NCI-H2081 (cell line): ENCODE results near the gene ERCC8.
A peak's percentile ranks its signal among the peaks of the same experiment; 100 is the strongest.
"Not testable (repeated sequence)": the region's sequence is repeated elsewhere in the genome, so short reads cannot be mapped to it uniquely, and the experiment has no call there.

ENCODE experiments used
- DNase-seq, 2 experiments: peaks; one replicate each; lab custom pipeline; 2025; lab: John Stamatoyannopoulos, UW

ERCC8 gene, protein sequence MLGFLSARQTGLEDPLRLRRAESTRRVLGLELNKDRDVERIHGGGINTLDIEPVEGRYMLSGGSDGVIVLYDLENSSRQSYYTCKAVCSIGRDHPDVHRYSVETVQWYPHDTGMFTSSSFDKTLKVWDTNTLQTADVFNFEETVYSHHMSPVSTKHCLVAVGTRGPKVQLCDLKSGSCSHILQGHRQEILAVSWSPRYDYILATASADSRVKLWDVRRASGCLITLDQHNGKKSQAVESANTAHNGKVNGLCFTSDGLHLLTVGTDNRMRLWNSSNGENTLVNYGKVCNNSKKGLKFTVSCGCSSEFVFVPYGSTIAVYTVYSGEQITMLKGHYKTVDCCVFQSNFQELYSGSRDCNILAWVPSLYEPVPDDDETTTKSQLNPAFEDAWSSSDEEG

DNA sequence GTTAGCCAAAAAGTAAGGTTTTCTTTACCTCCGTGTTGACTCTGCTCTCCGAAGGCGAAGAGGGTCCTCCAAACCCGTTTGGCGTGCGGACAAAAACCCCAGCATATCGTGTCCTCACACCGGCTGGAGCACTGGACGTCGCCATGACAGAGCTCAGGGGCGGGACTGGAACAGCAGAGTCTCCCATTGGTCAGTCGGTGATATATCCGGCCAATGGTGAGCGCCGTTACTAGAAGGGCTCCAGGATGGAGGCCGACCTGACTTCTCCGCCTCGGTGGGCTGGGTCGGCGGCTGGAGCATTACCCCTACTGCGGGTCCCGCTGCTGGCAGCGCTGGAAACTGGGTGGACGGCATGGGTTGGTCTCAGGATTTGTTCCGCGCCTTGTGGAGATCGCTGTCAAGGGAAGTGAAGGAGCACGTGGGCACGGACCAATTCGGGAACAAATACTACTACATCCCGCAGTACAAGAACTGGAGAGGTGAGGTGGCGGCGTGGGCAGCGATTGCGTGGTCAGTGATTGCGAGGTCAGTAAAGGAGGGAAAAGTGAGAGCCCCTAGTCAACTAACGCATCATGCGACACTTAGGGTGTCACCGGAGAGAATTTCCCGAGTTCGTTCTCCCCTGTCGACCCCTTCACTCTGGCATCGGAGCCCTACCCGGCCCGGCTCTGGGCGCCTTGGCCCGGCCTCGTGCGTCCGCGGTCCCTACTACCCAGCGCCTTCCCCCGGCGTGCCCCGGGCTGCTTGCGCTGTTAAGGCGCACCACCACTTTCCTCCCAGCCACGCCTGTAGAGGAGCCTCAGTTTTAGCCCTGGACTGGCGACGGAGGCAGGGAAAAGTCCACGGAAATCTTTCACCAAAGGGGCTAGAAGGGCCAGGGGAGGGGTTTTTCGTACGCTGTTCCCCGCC, at the start of gene ERCC8, which contains the start of gene NDUFAF2:
Gene ERCC8 (minus strand): TSS at position 167 of the 909 bp plus-strand sequence. CDS start 62 bp downstream, at position 105.
Gene NDUFAF2 (plus strand): TSS at position 302 of the 909 bp plus-strand sequence. CDS start 51 bp downstream, at position 353.
- DNase-seq, result peak; percentile 84 to 90

DNA sequence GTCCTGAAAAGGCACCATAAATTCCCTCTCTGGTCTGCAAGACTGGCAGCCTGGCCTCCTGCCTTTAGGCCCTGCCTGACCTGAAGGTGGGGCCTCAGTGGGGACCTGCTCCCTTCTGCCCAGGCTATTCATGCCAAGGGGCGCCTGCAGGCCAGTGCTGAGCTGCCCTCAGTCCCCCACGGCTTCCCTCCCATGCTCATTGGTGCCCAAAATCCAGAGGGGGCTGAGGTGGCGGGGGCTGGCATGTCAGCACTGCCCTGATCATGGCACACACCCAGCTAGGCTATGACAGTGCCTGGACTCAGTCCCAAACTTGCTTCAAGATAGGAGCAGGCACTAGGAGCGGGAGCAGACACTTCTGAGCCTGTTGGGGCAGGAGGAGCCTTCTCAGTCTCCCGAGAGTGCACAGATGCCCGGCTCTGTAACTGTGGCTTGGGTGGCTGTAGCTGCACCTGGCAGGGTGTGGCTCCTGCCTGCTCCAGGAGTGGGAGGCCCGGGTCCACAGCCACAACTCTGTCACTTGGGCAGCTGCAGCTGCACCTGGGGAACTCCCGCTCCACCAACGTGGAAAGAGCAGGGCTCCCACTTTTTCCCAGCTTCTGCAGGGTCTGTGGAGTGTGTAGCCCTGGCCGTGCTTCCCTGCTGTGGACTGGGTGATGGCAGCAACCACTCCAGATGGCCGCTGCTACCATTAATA, 49.2 kb upstream of the ERCC8 start:
- no peak for DNase-seq

DNA sequence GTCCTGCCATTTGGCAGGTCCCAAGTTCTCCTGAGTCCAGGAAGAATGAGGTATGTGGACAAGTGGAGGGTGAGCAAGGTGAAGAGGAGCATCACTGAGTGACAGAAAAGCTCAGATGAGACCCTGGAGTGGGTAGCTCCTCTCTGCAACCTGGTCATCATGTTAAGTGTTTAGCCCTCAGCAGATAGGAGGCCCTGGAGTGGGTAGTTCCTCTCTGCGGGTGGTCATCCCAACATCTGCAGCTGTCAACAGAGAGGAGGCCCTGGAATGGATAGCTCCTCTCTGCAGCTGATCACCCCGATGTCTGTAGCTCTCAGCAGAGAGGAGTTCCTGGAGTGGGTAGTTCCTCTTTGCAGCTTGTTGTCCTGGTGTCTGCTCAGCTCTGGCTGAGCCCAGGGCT, 48.6 kb upstream of the ERCC8 start:
- no peak for DNase-seq

DNA sequence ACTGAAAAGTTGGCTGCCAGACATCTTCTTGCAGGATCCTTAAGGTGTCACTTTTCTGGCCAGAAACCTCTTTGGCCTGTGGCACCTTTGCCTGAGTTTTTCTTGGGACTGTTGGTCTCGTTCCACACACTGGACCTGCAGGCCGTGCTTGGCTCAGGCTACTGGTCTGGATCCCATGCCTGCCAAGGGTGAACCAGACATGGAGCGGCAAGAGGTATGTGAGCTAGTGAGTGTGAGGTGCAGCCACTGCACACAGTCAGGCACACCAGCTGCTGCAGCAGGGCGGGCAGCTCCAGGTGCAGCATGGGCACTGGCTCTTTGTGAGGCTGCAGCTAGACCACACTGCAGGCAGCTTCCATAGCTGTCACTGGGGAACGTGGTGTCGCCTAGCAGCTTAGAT, 48.0 kb upstream of the ERCC8 start:
- DNase-seq, result no peak

DNA sequence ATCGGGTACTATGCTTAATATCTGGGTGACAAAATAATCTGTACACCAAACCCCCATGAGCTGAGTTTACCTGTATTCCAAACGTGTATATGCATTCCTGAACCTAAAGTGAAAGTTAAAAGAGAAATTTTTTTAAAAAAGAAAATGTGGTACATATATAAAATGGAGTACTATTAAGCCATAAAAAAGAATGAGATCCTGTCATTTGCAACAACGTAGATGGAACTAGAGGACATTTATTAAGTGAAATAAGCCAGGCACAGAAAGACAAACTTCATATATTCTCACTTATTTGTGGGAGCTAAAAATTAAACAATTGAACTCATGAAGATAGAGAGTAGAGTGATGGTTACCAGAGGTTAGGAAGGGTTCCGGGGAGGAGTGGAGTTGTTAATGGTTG, 44.9 kb upstream of the ERCC8 start:
- DNase-seq, result no peak

DNA sequence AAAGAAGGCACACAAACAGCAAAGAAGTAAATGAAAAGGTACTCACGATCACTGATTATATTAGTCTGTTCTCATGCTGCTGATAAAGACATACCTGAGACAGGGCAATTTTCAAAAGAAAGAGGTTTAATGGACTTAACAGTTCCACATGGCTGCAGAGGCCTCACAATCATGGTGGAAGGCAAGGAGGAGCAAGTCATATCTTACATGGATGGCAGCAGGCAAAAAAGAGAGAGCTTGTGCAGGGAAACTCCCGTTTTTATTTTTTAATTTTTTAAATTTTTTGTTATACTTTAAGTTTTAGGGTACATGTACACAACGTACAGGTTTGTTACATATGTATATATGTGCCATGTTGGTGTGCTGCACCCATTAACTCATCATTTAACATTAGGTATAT, 37.3 kb upstream of the ERCC8 start:
- DNase-seq, result not testable (repeated sequence)

DNA sequence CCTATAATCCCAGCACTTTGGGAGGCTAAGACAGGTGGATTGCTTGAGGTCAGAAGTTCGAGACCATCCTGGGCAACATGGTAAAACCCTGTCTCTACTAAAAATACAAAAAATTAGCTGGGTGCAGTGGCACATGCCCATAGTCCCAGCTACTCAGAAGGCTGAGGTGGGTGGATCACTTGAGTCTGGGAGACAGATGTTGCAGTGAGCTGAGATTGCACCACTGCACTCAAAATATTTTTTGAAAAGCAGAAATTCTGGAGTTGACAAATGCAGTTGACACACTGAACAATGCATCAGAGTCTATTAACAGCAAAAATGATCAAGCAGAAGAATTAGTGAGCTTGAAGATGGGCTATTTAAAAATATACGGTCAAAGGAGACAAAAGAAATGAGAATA, 35.6 kb upstream of the ERCC8 start:
- no peak for DNase-seq

DNA sequence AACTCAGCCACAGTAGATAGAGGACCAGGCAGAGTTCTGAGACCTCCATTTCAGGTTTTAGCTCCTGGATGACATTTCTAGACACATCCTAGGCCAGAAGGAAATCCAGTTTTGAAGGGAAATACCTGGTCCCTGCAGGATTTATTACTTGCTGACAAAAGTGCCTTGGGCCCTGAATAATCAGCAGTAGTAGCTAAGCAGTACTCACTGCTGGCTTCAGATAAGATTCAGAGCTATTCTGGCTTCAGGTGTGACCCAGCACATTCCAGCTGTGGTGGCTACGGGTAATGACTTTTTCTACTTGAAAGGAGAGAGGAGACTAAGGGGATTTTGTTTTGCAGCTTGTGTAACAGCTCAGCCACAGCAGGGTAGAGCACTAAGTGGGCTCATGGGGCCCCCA, 34.1 kb upstream of the ERCC8 start:
- DNase-seq, result no peak

DNA sequence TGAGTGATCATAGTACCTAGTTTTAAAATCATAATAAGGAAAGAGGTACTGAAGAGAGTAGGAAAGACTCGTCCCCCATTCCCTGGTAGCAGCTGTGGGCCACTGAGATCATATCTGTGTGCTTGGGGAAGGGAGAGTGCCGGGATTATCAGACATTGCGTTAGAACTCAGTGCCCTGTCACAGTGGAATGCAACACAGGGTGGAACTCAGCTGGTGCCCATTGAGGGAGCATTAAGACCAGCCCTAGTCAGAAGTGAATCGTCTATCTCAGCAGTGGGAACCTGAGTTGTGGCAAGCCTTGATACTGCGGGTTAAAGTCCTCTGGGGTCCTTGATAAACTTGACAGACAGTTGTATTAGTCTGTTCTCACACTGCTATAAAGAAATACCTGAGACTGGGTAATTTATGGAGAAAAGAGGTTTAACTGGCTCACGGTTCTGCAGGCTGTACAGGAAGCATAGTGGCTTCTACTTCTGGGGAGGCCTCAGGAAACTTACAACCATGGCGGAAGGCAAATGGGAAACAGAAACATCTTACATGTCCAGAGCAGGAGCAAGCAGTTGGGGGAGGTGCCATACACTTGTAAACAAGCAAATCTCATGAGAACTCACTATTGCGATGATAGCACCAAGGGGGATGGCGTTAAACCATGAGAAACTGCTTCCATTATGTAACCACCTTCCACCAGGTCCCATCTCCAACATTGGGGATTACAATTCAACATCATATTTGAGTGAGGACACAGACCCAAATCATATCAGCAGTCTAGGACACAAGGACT, 33.3 kb upstream of the ERCC8 start:
- no peak for DNase-seq

DNA sequence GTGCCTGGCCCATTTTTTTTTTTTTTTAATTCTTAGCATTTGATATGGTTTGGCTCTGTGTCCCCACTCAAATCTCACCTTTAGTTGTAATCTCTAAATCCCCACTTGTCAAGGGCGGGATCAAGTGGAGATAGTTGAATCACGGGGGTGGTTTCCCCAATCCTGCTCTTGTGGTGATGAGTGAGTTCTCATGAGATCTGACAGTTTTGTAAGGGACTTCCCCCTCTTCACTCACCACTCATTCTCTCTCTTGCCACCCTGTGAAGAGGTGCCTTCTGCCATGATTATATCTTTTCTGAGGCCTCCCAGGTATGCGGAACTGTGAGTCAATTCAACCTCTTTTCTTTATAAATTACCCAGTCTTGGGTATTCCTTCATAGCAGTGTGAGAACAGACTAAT, 27.4 kb upstream of the ERCC8 start:
- DNase-seq, result no peak

DNA sequence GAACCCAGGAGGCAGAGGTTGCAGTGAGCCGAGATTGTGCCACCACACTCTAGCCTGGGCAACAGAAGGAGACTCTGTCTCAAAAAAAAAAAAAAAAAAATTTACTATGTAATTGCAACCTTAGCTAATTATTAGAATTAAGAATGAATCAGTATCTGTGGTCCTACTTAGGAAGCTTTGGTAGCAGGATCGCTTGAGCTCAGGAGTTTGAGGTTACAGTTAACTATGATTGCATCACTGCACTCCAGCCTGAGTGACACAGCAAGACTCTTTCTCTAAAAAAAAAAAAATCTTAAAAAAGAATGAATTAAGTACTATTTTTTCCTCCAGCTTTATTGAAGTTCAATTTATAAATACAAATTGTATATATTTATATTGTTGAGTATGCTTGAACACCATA, 16.8 kb upstream of the ERCC8 start:
- no peak for DNase-seq

DNA sequence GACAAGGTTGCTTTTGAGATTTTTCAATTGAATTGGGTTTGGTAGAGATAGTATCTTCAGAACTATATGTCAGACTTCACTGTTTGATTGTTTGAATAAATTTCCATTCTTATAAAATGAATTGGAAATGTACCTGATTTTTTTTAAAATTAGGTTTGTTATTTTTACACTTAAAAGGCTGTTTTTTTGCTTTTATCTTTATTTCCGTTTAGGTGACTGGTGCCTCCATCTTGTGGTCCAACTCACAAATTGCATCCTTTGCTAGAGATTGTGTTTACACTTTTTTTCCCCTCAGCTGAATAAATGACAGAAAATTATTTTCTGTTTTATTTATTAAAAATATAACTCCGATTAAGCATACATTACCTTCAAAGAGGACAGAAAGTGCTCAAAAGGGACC, 15.7 kb upstream of the ERCC8 start:
- no peak for DNase-seq

DNA sequence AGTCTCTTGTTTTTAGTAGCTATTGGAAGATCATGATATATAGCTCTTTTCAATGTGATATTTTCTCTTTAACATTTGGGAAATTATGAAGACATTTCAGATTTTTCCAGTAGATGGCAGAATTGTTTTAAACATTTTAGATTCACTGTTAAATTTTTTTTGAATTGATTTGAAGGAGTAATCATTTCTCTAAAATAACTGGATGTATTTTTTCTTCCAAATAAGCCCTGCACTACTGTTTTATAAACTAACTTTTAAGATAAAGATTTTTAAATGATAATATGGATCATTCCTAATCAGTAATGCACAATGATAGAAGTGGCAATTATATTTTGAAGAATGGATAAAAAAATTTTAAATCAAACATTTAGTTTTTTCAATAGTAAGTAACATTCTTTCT, 14.3 kb upstream of the ERCC8 start:
- DNase-seq, result no peak

DNA sequence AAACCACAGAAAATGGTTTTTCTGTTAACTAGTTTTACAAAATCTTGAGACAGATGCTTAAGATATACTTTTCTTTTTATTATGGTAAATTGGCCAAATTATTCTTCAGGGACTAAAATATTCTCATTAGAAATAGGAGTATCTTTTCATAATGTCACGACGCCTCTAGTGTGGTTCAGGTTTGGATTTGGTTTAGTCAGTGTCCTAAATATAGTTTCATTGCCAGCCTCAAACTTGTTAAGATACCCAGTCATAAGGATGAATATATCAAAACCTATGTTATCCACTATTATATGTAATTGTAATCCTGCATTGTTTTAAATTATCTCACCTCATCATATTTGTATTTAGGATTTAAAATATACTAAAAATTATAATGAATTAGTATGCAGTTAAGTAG, 13.8 kb upstream of the ERCC8 start:
- DNase-seq, result no peak

DNA sequence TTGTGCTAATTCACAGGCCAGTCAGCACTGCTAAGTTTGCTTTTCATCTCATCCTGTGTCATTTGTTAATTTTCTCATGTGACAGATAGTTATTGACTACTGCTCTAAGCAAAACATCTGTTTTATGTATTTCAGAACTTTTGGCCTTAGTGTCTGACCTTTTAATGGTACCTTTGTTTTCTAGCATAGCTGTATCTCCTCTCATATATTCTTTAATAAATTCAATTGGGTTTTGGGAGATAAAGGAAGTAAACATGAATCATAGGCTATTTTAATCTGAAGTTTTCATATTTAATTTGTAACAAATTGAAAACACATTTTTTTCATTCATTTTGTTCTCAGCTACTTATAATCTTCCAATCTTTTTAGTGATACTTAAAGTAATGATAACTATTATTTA, 13.2 kb upstream of the ERCC8 start:
- DNase-seq, result no peak

DNA sequence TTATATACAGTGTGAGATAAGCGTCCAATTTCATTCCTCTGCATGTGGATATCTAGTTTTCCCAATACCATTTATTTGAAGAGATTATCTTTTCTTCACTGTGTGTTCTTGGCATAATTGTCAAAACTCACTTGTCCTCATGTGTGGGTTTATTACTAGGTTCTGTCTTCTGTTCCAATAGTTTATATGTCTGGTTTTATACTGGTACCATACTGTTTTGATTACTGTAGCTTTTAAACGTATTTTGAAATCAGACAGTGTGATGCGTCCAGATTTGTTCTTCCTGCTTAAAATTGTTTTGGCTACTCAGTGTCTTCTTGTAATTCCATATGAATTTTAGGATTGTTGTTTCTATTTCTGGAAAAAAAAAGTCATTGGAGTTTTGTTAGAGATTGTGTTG, 10.4 kb upstream of the ERCC8 start:
- DNase-seq, result no peak

DNA sequence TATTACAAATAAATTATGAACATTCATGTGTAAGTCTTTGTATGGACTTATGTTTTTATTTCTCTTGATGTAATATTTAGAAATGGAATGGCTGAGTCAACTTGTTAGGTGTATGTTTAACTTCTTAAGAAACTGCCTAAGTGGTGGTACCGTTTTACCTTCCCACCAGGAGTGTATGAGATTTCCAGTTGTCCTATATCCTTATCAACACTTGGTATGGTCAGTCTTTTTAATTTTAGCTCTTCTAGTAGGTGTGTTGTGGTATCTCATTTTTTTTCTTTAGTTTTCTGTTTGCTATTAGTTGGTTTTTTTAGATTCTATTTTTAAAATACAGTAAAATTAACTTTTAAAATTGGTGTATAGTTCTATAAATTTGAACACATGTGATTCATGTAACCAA, 3.9 kb upstream of the ERCC8 start:
- DNase-seq, result no peak

DNA sequence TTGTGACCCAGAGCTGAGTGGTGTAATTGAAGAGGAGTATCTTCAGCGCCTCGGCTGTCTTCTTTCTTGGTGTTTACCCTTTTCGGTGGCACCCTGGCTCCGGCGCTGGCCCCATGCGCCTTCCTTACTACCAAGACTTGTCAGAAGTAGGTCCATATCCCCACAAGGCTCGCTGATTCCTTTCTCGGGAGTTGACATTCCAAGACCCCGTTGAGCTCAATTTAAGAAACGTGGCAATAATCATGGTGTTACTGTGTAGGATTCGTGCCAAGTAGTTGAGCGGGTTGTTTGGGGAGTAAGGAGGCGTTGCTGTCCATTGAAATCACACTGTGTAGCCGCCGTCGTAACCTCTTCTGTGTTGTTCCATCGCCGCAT, 930 bp upstream of the ERCC8 start:
- peak in 1 of 2 experiments; percentile 48 for DNase-seq

DNA sequence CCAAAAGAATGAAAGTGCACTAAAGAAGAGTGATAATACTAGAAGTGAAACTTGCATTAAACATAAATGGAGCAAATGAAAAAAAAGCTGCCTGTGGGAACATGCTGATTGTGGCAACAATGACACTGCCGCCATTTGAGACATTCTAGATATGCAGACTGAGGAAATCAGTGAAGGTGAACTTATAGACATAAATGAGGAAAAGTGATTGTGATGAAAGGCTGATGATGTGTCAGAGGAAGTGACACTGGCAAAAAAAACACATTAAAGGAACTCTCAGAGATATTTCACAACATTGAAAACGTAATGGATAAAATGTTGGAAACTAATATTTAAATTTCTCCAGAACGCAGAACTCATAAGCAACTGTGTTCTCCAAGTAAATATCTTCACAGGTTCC, 1.2 kb downstream of the ERCC8 start:
- no peak for DNase-seq

DNA sequence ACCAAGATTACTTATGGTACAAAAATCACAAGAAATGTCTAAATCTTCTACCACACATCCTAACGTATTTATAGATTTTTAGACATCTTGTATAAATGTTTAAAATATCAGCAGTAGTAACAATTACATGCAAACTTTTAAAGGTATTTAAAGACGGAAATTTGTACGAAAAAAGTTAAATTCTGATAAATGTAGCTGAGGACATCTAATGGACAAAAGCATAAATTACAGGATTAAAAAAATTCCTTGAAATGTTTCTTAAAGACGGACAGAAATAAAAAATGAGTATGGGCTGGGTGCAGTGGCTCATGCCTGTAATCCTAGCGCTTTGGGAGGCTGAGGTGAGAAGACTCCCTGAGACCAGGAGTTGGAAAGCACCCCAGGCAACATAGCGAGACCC, 15.8 kb downstream of the ERCC8 start:
- DNase-seq, result no peak

DNA sequence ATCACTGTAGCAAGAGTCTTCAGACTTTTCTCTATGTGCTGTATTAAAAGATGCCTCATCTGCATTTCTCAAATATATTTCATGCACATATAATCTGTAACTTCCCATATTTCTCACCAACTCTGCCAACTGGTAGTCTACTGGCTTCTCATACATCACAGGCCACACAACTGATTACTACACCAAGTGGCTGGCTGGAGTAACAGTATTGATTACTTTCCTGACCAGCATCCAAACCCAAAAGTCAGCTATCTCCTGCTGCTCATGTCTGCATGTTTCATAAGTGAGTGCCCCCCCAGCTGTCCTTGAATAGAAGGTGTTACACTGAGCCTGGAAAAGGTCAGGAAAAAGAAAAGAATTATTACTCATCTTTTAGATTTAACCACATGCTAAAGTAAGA, 17.4 kb downstream of the ERCC8 start:
- DNase-seq, result no peak

DNA sequence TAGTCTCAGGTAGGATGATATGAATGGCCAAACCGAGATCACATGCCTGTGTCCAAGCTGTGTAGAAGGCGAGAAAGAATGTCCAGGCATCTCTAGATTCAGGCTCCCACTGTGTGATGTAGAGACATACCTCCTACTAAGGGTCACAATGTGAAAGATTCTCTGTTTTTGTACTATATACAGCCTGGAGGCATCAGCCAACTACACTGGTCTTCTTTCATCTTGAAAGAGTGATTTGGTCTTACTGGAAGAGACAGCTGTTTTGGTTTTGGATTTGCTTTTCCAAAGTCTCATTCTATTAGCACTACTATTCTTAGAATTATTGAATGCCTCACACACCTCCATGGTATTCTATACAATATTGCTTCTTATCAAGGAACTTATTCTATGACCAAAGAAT, 26.4 kb downstream of the ERCC8 start:
- DNase-seq, result no peak
